DND-41 (cell line): ENCODE measurements around the gene NAA35.

ENCODE experiments used
- ATAC-seq: fragments of 200-7000 bp; cut with Tn5 transposase; 3 replicates; pipeline ENCODE4 v1.9.1; 2021; ENCODE audit warnings: low read depth; ENCODE audit not compliant: insufficient read depth
- DNase-seq: peaks from one replicate; pipeline ENCODE4 v3.0.0-alpha.2; 2020
- H2AFZ ChIP-seq: 2 replicates; pipeline ENCODE4 v1.6.0; 2012; ENCODE audit warnings: low read depth, low read length
- H3K27ac ChIP-seq: 2 replicates; pipeline ENCODE4 v1.5.1; 2012; ENCODE audit warnings: low read length, inconsistent platforms
- H3K27me3 ChIP-seq: fragments of 200-600 bp; sonication (generic); 2 replicates; pipeline ENCODE4 v1.6.0; 2012; ENCODE audit warnings: low read length, mild to moderate bottlenecking, inconsistent platforms; ENCODE audit not compliant: insufficient read depth, poor library complexity
- H3K36me3 ChIP-seq: 2 replicates; pipeline ENCODE4 v1.5.1; 2012; ENCODE audit warnings: low read length, inconsistent platforms; ENCODE audit not compliant: insufficient read depth
- H3K4me1 ChIP-seq: 2 replicates; pipeline ENCODE4 v1.5.1; 2012; ENCODE audit warnings: mild to moderate bottlenecking, low read length; ENCODE audit not compliant: insufficient read depth
- H3K4me2 ChIP-seq: 2 replicates; pipeline ENCODE4 v1.6.0; 2012; ENCODE audit warnings: mild to moderate bottlenecking, moderate library complexity, low read length, inconsistent platforms; ENCODE audit not compliant: insufficient read depth
- H3K4me3 ChIP-seq, 2 experiments: fragments of 200-600 bp in 1 of 2; shearing (Covaris generic) in 1 of 2; 2 replicates each; pipeline ENCODE4 v1.5.1; 2012 to 2016; ENCODE audit warnings: inconsistent platforms in 2 of 2, low read length in 2 of 2, mild to moderate bottlenecking in 2 of 2, low read depth in 1 of 2, moderate library complexity in 1 of 2
- H3K79me2 ChIP-seq: 2 replicates; pipeline ENCODE4 v1.6.0; 2012; ENCODE audit warnings: low read length, inconsistent platforms; ENCODE audit not compliant: insufficient read depth
- H3K9ac ChIP-seq: 2 replicates; pipeline ENCODE4 v1.6.0; 2012; ENCODE audit warnings: low read depth, mild to moderate bottlenecking, inconsistent platforms, low read length, moderate library complexity
- H3K9me3 ChIP-seq: 2 replicates; pipeline ENCODE4 v1.5.1; 2012; ENCODE audit warnings: low read length, moderate library complexity, mild to moderate bottlenecking, inconsistent platforms; ENCODE audit not compliant: insufficient read depth, severe bottlenecking
- H4K20me1 ChIP-seq: 2 replicates; pipeline ENCODE4 v1.6.0; 2012; ENCODE audit warnings: low read length; ENCODE audit not compliant: insufficient read depth
- EZH2 ChIP-seq: IDR thresholded peaks from 3 replicates; pipeline ENCODE4 v1.6.1; 2012; ENCODE audit warnings: borderline replicate concordance, low read depth, mild to moderate bottlenecking, moderate library complexity, low read length, inconsistent platforms; ENCODE audit not compliant: severe bottlenecking
- TF ChIP-seq, protein P1 (sequence below): IDR thresholded peaks from 2 replicates; pipeline ENCODE4 v1.5.1; 2012; ENCODE audit warnings: borderline replicate concordance, low read length, moderate library complexity, mild to moderate bottlenecking; ENCODE audit not compliant: poor library complexity, severe bottlenecking; ENCODE audit errors: extremely low read depth

The NAA35 gene

GRCh38 chr9:86041311-86041741, 100.4 kb downstream of the NAA35 start:
- Histone ChIP-seq H3K9me3 (no peaks in the 10 kb centered on the region), H3K79me2 (no peaks in the 10 kb centered on the region), H4K20me1 (no peaks in the 10 kb centered on the region), H3K27ac (no peak overlapping the region), H3K4me2 (no peak overlapping the region), H3K4me3 (no peak overlapping the region), H3K4me1 (no peaks in the 10 kb centered on the region), H3K9ac (no peak overlapping the region), H2AFZ (no peak overlapping the region), H3K27me3 (no peaks in the 10 kb centered on the region), H3K36me3 (no peaks in the 10 kb centered on the region)
- ATAC-seq, result no peak
- DNase-seq, result no peak
- no peak for TF ChIP-seq EZH2
- TF ChIP-seq, protein P1, sequence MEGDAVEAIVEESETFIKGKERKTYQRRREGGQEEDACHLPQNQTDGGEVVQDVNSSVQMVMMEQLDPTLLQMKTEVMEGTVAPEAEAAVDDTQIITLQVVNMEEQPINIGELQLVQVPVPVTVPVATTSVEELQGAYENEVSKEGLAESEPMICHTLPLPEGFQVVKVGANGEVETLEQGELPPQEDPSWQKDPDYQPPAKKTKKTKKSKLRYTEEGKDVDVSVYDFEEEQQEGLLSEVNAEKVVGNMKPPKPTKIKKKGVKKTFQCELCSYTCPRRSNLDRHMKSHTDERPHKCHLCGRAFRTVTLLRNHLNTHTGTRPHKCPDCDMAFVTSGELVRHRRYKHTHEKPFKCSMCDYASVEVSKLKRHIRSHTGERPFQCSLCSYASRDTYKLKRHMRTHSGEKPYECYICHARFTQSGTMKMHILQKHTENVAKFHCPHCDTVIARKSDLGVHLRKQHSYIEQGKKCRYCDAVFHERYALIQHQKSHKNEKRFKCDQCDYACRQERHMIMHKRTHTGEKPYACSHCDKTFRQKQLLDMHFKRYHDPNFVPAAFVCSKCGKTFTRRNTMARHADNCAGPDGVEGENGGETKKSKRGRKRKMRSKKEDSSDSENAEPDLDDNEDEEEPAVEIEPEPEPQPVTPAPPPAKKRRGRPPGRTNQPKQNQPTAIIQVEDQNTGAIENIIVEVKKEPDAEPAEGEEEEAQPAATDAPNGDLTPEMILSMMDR, result no peak

DNA sequence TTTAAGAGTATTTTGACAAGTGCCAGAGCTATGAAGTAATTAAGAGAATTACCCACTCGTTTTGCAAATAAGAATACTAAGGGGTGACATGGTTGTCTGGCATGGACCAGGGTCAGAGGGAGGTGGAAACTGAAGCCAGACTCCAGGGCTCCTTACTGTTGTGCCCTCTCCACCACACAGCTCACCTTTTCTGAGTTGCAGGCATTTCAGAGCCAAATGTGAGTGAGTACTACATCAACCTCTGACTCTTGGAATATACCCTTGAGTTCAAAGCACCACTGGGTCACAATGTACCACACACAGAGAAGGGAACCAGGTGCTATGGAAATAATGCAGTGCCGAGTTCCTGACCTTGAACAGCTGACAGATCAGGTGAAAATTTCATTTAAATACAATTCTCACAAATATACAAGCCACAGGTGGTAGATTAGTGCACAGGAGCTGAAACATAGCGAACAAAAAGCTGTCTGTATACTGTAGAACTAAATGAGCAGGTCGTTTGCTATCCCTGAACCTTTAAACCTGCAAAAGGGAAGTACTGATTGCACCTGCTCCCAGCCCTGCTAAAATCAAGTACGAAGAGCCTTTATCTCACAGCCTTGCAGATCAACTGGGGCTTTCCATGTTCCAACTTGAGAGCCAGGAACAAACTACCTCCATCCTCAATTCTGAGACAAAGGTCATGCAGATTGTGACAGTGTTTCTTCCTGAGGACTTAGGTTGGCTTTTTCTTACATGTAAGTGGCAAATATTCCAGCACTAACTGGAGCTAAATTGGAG, 101.4 kb downstream of the NAA35 start:
- H3K79me2 ChIP-seq, result no peaks in the 10 kb centered on the region
- H4K20me1 ChIP-seq, result no peaks in the 10 kb centered on the region
- H3K4me3 ChIP-seq, result no peak overlapping the region
- H3K9ac ChIP-seq, result no peak overlapping the region
- ATAC-seq (no peak), DNase-seq (no peak)
- TF ChIP-seq, protein P1, result no peak
- TF ChIP-seq EZH2, result no peak
- H3K4me1 ChIP-seq, result no peaks in the 10 kb centered on the region
- no peaks in the 10 kb centered on the region for H3K9me3 ChIP-seq
- no peak overlapping the region for H3K4me2 ChIP-seq
- H3K27ac ChIP-seq, result no peak overlapping the region
- H3K27me3 ChIP-seq, result no peaks in the 10 kb centered on the region
- no peaks in the 10 kb centered on the region for H3K36me3 ChIP-seq
- no peak overlapping the region for H2AFZ ChIP-seq

DNA sequence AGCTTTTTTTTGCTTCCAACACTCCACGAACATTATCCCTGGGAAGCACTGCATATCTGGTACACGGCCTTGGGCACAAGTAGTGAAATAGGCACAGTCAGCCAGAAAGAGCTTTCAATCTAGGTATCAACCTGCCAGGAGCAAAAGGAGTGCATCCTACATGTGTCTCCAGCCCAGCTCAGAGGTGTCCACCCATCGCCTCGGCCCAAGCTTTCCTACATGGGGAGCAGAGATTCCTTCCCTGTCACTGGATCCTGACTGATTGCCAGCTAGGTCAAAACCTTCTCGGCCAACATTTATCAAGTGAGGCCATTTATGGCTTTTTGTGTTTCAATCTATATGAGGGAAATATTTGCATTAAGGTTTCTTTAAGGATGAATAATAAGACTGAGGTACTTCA, 102.6 kb downstream of the NAA35 start:
- DNase-seq (no peak), ATAC-seq (no peak)
- Histone ChIP-seq H3K9me3 (no peaks in the 10 kb centered on the region), H2AFZ (no peak overlapping the region), H3K79me2 (no peaks in the 10 kb centered on the region), H3K4me3 (no peak overlapping the region), H3K27ac (no peak overlapping the region), H3K36me3 (no peaks in the 10 kb centered on the region), H3K9ac (no peak overlapping the region), H3K4me1 (no peaks in the 10 kb centered on the region), H3K4me2 (no peak overlapping the region), H3K27me3 (no peaks in the 10 kb centered on the region), H4K20me1 (no peaks in the 10 kb centered on the region)
- TF ChIP-seq EZH2, result no peak
- TF ChIP-seq, protein P1, result no peak
